Measurements from ENCODE around the gene SMTN.
"Not testable (repeated sequence)": the region's sequence is repeated elsewhere in the genome, so short reads cannot be mapped to it uniquely, and the experiment has no call there.

The SMTN gene

DNA sequence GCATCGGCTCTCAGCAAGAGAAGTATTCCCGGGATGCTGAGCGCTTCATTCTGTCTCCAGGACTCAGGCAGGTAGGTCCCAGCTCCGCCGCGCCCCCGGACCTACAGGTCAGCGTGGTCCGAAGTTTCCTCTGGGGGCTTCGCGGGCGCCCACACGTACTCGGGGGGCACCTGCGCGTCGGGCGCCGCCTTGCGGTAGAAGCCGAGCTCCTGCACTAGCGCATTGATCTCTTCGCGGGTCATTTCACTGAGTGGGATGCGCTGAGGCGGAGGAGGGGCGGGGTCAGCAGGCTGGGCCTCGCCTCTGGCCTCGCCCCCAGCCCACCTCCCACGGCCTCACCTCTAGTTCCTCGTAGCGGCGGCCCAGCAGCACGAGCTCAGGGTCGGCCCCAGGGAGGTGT lies 23.8 kb downstream of the SMTN start:
- DNase-seq (ENCODE audit: low spot score), result peak; percentile 58

DNA sequence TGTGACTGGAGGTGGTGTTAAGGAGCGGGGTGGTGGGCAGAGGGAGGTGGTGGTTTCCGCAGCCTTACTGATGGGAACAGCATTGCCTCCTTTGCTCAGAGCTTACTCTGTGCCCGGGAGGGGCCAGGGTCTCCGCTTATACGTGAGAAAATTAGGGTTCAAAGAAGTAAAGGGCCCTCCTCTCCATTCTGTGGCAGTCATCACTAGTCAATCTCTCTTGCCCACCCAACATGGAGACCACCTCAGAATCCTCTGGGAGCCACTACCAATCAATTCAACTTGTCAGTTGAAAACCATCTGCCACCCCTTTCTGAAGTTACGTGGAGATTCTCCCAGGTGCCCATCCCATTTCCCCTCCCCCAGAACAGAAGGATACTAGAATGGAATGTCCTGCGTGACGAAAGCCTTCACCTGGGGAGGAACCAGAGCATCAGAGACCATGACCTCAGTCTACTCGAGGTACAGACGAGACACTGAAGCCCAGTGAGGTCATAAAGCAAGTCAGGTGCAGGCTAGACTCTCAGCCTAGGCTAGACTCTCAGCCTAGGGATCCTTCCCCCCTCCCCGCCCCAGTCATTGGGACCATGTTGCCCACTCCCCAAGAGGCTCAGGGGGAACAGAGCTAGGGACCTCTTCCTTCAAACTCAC lies 24.3 kb downstream of the SMTN start:
- DNase-seq (ENCODE audit: low spot score), result no peak

DNA sequence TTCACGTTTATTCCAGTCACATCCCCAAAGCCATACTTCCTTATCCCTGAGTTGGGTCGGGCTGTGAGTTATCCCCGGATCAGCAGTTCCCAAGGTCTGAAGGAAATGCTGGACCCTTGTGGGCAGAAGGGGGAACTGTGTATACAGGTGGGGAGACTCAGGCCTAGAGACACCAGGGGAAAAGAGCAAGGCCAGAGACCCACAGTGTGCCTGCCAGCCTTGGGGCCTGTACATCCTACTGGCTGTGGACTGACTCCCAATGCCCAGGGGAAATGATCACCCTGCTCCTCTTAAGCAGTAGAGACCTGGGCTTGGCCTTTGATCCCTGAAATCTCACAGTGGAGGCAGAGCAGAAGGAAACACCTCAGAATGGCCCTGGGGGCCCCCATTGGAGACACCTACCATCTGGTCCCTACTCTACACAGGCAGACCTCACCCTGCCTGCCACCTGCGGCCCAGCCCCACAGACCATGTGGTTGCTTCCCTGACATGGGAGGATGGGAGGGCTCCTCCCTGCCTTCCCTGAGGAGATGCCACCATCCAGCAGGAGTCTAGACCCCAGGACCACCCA lies 25.0 kb downstream of the SMTN start:
- no peak for DNase-seq (ENCODE audit: low spot score)

DNA sequence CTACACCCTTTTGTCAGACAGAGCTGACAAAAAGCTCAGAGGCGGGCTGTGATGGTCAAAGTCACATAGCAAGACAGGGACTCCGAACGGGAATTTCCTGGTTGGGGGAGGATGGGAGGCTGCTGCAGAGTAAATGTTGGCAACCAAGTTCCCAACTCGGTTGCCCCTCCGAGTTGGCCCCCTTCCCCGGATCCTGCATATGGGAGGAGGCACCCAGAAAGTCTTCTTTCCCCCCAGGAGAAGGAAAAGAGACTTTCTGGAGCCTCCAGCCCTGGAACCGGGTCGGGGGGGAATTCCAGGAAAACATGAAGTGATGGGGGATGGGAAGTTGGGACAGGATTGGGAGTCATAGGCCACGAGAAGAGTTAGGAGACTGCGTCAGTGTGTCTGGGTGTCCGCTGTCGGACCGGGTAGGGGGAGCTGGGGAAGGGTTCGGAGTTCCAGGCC lies 25.6 kb downstream of the SMTN start:
- no peak for DNase-seq (ENCODE audit: low spot score)

DNA sequence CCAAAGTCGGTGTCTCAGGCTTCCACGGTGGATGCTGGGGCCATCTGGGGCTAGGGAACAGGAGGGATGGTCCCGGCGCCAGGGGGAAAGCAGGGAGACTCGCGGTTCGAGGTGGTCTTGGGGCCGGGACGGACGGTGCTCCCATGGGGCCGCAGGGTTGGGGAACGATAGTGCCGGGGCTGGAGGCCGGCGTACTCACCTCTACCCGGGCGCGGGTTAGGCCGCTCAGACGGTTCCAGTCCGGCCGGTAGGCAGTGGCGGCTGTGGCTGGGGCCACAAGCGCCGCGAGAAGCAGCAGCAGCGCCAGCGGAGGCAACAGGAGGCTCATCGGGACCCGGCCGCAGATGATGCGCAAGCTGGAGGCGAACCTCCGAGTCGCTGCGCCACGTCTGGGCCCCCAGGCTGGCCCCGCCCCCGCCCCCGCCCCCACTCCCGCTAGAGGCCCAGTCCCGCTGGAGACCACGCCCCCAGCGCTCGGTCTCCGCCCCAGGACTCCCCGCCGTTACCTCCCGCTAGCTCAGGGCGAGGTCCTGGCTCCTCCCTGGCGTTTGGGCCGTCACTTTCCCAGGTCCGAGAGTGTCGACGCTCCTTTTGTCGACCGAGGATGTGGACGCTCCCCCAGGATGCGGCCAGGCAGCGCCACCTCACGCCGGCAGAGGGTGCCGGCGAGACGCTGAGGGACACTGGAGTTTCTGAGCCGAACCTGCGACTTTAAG lies 26.2 kb downstream of the SMTN start, which contains the start of gene SELENOM:
Gene SELENOM (minus strand): TSS at position 391 of the 716 bp plus-strand sequence. CDS start 63 bp downstream, at position 328.
- peak; percentile 93 for DNase-seq (ENCODE audit: low spot score)

DNA sequence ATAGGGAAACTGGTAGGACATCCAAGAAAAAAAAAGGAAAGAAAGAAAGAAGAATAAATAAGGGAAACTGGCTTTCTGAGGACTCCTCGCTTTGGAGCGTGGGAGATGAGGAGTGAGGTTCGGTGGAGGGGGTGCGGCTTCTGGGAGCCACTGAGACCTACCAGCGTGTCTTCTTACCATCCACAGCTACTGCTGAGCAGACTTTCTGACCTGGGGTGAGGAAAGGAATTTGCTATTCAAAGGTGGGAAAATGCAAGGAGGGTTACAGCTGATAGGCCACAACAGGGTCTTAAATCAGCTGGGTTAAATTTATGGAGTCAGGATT lies 26.7 kb downstream of the SMTN start:
- DNase-seq (ENCODE audit: low spot score), result no peak

DNA sequence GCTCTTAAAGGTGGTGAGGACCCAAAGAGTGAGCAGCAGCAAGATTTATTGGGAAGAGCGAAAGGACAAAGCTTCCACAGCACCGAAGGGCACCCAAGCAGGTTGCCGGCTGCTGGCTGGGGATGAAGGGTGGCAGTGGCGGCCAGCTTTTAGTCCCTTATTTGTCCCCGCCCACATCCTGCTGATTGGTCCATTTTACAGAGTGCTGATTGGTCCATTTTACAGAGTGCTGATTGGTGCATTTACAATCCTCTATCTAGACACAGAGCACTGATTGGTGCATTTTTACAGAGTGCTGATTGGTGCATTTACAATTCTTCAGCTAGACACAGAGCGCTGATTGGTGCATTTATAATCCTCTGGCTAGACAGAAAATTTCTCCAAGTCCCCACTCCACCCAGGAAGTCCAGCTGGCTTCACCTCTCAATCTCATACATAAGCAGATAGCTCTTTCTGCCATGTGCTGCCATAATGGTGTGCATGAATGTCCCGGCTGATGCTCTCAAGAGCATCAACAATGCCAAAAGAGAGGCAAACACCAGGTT lies 31.5 kb downstream of the SMTN start:
- not testable (repeated sequence) for DNase-seq (ENCODE audit: low spot score)

DNA sequence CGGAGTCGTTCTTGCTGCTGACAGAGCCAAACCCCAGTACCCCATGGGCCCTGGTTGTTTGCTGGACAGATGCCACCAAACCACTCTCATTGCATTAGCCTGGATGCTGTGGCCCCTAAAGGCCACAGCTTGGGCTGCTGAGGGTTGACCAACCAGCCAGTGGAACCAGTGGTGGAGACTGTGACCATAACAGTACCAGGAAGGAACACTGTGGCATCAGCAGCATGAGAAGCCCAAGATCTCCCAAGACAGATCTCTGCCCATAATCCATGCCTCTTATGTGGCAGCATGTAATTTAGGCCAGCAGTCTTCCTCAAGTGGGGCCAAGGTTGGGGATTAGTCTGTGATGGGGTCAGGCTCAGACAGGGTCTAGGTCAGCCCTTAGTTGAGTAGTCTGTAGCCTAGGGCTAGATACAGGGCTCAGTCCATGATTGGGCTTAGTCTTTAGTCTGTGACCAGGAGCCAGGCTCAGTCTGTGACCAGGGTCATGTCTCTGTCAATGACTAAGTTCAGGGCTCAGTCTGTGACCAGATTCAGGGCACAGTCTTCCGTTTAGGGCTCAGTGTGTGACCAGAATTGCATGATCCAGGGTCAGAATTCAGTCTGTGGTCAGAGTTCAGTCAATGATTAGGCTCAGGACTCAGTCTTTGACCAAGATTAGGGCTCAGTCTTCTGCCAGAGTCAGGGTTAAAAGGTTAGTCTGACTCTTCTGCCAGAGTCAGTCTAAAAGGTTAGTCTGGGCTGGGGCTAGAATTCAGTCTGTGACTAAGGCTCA lies 37.1 kb downstream of the SMTN start:
- no peak for DNase-seq (ENCODE audit: low spot score)

DNA sequence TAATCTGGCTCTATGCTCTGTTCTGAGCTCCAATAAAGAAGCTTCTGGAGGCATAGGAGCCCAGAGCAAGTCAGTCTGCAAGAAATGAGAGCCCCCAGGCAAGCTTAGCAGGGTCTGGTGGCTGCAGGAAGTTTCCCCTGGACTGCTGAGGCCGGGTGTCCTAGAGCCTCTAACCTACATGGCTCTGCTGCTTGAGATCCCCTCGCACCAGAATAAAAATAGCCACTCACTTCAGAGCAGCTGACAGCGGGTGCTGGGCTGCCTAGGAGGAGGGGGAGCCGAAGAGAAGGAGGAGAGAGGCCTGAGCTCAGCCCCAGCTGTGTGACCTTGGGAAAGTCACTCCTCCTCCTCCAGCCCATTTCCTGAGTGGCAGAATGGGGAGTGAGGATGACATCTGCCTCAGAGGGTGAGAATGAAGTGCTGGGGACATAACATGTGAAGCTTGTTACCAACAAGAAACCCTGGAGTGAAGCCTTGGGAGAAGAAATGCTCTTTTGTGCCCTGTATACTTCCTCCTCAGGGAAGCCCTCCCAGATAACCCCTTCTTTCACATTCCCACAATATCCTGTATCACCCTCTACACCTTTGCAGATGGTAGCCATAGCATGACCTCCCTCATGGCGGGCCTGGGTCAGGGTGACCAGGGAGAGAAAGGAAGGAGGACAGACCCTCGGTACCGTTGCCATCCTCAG lies 38.1 kb downstream of the SMTN start:
- DNase-seq (ENCODE audit: low spot score), result no peak

DNA sequence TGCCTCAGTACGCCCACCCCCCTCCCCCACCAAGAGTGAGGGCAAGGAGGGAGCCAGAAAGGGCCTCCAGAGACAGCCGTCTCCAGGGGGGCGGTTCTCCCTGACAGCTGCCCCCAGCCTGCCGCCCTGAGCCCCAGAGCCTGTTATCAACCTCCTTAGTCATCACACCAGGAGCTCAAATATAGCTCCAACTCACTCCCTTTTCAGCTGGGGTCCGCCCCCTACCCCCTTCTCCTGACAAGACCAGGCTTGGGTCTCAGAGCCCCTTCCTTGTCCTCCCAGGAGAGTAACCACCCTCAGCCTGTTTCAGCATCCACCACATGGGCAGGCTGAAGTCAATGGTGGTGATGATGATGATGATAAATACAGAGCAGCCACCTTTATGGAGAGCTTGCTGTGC lies 39.1 kb downstream of the SMTN start:
- DNase-seq (ENCODE audit: low spot score), result no peak

DNA sequence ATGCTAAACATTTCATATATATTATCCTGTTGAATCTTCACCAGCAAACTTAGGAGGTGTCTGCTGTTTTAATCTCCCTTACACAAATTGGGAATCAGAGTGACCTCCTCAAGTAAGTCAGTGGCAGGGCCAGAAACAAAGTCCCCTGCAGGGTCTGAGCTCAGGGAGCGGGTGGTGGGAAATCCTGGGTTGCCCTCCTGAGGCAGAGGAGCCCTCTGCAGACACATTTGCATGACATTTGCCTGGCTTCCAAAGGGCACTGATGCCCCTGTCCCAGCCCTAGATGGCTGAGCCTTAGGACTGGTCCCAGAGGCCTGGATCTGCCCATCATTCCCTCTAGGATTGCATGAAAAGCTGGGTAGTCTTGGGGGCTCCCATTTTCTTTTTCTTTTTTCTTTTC lies 39.5 kb downstream of the SMTN start:
- no peak for DNase-seq (ENCODE audit: low spot score)

DNA sequence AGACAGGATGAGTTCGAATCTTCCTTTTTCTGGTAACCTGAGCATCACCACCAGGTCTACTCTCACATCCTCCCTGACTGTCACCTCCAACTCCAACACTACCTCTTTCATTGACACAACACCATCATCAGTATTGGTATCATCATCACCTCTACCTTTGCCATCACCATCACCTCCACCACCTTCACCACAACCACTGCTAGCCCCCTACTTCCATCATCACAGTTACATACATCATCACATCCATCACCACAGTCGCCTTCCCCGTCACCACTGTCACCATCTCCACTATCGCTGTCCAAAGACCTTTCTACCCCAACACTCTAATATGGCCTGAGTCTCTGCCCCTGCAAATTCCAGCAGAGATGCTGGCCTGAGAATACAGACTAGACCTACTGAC lies 40.3 kb downstream of the SMTN start:
- no peak for DNase-seq (ENCODE audit: low spot score)

DNA sequence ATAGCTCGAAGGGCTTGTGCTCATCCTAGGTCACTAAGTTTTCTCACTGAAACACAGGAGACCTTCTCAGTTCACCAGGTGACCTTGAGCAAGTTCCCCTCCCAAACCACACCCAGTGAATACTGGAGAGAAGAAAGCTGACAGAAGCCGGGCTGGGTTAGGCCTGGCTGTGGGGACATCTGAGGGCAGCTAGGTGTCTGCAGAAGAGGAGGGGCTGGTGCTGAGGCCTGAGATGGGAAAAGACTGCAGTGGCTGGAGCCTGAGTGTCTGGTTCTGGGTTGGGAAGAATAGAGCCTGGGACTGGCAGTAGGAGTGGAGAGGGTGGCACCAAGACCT lies 41.0 kb downstream of the SMTN start:
- DNase-seq (ENCODE audit: low spot score), result no peak

DNA sequence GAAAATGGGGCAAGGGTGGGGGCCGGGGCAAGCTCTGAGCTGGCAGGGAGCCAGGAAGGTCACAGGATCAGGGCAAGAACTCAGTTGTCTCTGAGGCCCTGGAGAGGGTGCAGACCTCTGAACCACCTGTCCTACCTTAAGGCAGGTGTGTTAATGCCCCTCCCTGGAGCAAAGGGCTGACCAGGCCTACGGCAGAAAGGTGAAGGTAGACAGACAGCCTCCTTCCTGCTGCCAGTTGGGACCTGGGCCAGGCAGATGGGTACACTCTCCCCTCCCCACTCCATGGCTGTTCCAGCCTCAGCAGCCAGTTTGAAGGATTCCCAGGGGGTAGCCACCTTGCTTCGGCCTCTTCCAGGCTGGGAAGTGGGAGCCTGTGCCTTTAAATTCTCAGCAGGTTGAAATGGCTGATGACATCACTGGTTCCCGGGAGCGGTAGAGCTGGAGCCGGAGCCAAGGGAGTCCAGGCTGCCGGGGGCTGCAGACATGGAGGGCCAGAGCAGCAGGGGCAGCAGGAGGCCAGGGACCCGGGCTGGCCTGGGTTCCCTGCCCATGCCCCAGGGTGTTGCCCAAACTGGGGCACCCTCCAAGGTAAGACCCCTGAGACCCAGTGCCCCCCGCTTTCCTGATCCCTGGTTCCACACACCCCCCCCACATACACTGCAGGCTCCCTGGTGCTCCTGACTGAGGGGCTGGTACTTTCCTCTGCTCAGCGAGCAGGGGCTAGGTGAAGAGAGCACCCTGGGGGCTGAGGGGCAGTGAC lies 41.6 kb downstream of the SMTN start, which contains the start of gene INPP5J:
Gene INPP5J (plus strand): TSS at position 435 of the 760 bp plus-strand sequence. CDS start 49 bp downstream, at position 484.
- DNase-seq (ENCODE audit: low spot score), result no peak

DNA sequence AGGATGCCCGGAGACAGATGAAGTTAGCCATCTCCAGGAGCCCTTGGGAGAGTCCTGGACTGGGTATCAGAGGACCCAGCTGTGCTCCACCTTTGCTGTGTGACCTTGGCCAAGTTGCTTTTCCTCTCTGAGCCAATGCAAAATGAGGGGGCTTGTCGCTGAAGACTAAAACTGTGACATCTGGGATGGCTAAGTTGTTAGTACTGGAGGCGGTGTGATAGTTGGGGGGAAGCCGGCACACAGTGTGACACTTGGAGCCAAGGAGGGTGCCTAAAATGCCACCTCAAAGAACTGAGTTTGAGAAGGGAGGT lies 42.1 kb downstream of the SMTN start:
- no peak for DNase-seq (ENCODE audit: low spot score)

DNA sequence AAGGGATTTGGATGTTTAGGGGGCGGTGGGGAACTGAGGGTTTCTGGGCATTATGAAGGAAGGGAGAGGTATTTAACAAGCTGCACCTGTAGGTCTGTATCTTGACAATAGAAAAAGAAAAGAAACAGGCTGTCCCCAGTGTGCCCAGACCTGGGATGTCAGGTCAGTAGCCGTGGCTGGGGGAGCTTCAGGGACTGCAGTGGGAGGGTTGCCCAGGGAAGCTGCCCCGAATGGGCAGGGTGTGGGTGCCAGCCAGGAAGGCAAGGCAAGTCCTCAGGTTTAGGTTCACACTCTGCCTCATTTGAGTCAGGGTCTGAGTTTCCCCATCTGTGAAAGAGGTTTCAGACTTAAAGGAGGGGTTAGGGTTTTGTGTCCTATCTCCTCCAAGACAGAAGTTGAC lies 43.2 kb downstream of the SMTN start:
- no peak for DNase-seq (ENCODE audit: low spot score)

DNA sequence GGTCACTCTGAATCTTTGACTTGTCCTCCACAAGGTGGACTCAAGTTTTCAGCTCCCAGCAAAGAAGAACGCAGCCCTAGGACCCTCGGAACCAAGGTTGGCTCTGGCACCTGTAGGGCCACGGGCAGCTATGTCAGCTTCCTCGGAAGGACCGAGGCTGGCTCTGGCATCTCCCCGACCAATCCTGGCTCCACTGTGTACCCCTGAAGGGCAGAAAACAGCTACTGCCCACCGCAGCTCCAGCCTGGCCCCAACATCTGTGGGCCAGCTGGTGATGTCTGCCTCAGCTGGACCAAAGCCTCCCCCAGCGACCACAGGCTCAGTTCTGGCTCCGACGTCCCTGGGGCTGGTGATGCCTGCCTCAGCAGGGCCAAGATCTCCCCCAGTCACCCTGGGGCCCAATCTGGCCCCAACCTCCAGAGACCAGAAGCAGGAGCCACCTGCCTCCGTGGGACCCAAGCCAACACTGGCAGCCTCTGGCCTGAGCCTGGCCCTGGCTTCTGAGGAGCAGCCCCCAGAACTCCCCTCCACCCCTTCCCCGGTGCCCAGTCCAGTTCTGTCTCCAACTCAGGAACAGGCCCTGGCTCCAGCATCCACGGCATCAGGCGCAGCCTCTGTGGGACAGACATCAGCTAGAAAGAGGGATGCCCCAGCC lies 43.8 kb downstream of the SMTN start:
- DNase-seq (ENCODE audit: low spot score), result no peak

DNA sequence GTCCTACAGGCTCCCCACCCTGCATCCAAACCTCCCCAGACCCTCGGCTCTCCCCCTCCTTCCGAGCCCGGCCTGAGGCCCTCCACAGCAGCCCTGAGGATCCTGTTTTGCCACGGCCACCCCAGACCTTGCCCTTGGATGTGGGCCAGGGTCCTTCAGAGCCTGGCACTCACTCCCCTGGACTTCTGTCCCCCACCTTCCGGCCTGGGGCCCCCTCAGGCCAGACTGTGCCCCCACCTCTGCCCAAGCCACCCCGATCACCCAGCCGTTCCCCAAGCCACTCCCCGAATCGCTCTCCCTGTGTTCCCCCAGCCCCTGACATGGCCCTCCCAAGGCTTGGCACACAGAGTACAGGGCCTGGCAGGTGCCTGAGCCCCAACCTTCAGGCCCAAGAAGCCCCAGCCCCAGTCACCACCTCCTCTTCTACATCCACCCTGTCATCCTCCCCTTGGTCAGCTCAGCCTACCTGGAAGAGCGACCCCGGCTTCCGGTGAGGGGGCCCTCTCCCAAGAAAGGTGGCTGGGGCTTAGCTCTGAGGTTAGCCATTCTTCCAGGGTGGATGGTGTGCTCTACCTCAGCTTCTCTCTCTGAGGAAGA lies 44.5 kb downstream of the SMTN start:
- no peak for DNase-seq (ENCODE audit: low spot score)

DNA sequence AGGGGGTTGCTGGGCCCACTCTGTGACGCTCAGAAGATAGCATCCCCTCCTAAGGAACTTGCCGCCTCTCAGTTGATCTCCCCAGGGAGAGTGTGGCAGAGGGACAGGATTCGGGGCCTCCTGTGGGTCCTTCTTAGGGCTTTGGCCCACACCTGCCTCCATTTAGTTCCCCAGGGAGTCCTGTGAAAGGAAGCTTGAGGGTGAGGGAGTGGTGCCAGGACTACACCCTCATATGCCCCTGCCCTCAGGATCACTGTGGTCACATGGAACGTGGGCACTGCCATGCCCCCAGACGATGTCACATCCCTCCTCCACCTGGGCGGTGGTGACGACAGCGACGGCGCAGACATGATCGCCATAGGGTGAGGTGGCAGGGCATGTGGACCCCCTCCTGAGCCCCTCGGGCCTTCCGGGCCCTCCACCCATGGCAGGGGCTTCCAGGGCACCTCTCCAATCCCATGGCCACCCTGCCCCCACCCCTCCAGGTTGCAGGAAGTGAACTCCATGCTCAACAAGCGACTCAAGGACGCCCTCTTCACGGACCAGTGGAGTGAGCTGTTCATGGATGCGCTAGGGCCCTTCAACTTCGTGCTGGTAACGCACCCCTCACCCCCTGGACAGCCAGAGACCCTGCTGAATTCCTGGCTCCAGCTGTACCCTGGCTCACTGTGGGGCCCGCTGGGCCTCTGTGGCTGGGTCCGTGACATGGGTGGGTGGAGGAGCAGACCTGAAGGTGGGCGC lies 45.2 kb downstream of the SMTN start:
- no peak for DNase-seq (ENCODE audit: low spot score)

DNA sequence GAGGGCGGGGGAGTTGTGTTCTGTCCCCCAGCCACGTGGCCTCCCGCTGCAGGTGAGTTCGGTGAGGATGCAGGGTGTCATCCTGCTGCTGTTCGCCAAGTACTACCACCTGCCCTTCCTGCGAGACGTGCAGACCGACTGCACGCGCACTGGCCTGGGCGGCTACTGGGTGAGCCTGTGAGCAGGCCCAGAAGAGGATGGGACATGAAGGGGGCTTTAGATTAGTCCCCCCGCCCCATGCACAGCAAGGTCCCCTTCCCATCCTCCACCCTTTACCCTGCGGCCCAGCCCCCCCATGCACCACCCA lies 45.7 kb downstream of the SMTN start:
- DNase-seq (ENCODE audit: low spot score), result no peak

Data from germinal center (tissue), 1 donor.